ENCODE data around the gene FBXO48.

DNA sequence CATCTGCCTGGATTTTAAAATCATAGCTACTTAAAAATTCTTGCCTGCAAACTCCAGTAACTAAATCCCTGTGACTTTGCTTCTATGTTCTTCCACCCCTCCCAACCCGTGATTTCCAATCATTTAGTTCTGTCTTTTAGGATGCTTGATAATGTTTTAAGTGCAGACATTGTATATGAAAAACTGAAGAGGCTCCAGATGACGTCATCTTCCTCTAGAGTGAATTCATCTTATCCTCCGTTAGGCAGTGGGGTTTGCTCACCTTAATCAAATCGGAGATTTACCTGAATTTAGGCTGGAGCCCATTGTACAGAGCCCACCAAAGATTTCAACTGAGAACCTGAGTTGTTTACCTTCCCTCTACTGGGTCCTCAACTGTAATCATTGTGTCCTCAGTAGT, 10.9 kb downstream of the FBXO48 start:
- TF ChIP-seq CTCF (conservative IDR thresholded peaks at IDR 0.05) (no peak), ZFX (IDR thresholded peaks at IDR 0.05) (no peak)

Measured in C4-2B (cell line).